Measurements from ENCODE around the gene COX15. TPM values are rescaled to one million over a fixed set of nuclear protein-coding genes. Genes with fewer than 3 reads are reported as not detected.
A peak's percentile ranks its signal among the peaks of the same experiment; 100 is the strongest.

Gene COX15
- total RNA-seq (ENCODE audit: unreplicated experiment): 41.5 TPM
- long read RNA-seq, transcript COX15-201 (9 exons, 2,356 nt): major isoform, 8 of 11 reads
- long read RNA-seq, partial matches to known transcripts: 0 of 11 reads
- long read RNA-seq, other reads (novel, unspliced or antisense): 2 of 11 reads

DNA sequence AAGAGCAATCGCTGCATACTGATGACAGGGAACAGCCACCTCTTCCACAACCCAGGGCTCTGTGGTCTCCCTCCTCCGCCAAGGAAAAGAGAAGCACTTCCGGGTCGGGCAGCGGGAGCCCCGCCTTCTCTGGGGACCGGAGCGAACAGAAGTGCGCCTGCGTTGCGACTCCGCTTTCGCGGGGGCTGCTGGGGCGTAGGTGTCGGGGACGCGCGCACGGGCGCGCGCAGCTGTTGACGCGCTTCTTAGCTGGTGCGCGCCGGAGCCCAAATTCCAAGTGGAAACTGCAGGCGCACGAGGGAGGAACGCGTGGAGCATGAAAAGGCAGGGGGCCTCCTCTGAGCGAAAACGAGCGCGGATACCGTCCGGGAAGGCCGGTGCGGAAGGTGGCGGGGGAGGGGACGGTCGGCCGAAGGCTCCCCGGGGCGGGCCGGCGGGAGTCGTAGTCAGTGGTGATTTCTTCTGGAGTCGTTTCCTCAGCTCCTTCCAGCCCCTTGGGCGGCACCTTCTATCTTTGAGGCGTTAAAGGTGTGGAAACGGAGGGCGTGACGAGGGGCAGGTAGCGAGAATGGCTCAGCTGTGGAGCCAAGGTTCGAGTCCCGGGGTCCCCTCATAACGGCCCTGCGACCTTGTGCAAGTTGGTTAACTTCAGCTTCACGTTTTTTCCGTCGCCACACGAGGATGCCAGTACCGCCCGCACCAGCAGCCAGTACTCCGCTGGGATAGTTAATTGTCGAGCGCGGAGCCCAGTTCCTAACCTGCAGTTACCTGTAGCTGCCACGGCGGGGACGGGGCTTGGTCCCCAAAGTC lies at the start of gene COX15, which contains the start of gene CUTC:
TSS of gene COX15 (minus strand) at position 95 of the 810 bp plus-strand sequence. CDS start at position 17, 78 bp downstream.
TSS of gene CUTC (plus strand) at position 202 of the 810 bp plus-strand sequence. CDS start at position 317, 115 bp downstream.
- DNase-seq: peak; percentile 97
- Mint-ChIP-seq H3K27me3 (ENCODE audit: unreplicated experiment) (no peaks in the 10 kb centered on the region), H3K27ac (ENCODE audit: unreplicated experiment) (peak within 1 kb of the TSS; percentile 97), H3K9me3 (ENCODE audit: unreplicated experiment) (peaks cover 3% of the 10 kb centered on the region), H3K4me3 (ENCODE audit: unreplicated experiment) (peak within 1 kb of the TSS; percentile 99), H3K4me1 (ENCODE audit: low read depth, unreplicated experiment) (peaks cover 6% of the 10 kb centered on the region), H3K36me3 (ENCODE audit: unreplicated experiment) (no peaks in the 10 kb centered on the region)
- TF ChIP-seq CTCF (IDR thresholded peaks at IDR 0.05; ENCODE audit: partially characterized antibody, unreplicated experiment): peak; percentile 10

GRCh38 chr10:99779335-99779734 lies 47.4 kb upstream of the COX15 start:
- no peak for TF ChIP-seq CTCF (IDR thresholded peaks at IDR 0.05; ENCODE audit: partially characterized antibody, unreplicated experiment)
- Mint-ChIP-seq H3K4me1 (ENCODE audit: low read depth, unreplicated experiment) (peaks cover 1% of the 10 kb centered on the region), H3K27ac (ENCODE audit: unreplicated experiment) (no peak overlapping the region), H3K9me3 (ENCODE audit: unreplicated experiment) (peaks cover 2% of the 10 kb centered on the region), H3K36me3 (ENCODE audit: unreplicated experiment) (no peaks in the 10 kb centered on the region), H3K4me3 (ENCODE audit: unreplicated experiment) (no peak overlapping the region), H3K27me3 (ENCODE audit: unreplicated experiment) (no peaks in the 10 kb centered on the region)
- DNase-seq: no peak

DNA sequence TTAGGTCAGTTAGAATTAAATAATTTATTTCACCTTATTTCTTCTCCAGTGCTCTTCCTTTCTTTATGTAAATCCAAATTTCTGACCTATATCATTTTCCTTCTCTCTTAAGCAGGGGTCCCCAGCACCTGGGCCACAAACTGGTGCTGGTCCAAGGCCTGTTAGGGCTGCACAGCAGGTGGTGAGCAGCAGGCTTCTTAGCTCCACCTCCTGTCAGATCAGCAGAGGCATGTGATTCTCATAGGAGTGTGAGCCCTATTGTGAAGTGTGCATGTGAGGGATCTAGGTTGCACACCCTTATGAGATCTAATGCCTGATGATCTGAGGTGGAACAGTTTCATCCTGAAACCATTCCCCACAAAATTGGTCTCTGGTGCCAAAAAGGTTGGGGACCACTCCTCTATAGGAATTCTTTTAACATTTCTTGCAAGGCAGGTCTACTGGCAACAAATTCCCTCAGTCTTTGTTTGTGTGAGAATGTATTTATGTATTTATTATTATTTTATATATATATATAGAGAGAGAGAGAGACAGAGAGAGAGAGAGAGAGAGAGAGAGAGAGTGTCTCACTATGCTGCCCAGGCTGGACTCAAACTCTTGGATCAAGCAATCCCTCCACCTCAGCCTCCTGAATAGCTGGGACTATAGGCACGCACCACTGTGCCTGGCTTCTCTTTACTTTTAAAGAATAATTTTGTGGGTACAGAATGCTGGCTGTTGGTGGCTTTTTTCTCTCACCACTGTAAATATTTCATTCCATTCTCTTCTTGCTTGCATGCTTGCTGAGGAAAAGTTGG lies 46.2 kb upstream of the COX15 start:
- peaks cover 2% of the 10 kb centered on the region for H3K9me3 Mint-ChIP-seq (ENCODE audit: unreplicated experiment)
- H3K36me3 Mint-ChIP-seq (ENCODE audit: unreplicated experiment): no peaks in the 10 kb centered on the region
- TF ChIP-seq CTCF (IDR thresholded peaks at IDR 0.05; ENCODE audit: partially characterized antibody, unreplicated experiment): no peak
- H3K4me3 Mint-ChIP-seq (ENCODE audit: unreplicated experiment): no peak overlapping the region
- H3K27ac Mint-ChIP-seq (ENCODE audit: unreplicated experiment): no peak overlapping the region
- H3K27me3 Mint-ChIP-seq (ENCODE audit: unreplicated experiment): no peaks in the 10 kb centered on the region
- no peak for DNase-seq
- H3K4me1 Mint-ChIP-seq (ENCODE audit: low read depth, unreplicated experiment): peaks cover 1% of the 10 kb centered on the region

DNA sequence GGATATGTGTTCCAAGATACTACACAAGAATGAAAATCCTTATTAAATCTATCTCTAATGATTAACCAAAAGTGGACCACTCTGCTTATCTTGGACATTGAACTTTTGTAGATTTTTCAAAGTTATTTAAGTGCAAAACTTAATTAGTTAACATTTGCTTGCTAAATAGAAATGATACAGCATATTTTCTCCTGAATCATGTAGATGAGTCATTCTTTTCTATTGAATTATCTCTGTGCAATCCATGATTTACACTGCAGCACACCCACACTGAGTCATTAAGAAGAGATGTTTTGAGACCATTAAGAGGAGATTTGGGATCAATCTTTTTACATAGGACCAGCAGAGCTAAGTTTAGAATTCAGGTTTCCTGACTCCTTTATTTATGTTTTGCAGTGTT lies 43.9 kb upstream of the COX15 start:
- DNase-seq: no peak
- Mint-ChIP-seq H3K4me1 (ENCODE audit: low read depth, unreplicated experiment) (peaks cover 1% of the 10 kb centered on the region), H3K27ac (ENCODE audit: unreplicated experiment) (no peak overlapping the region), H3K27me3 (ENCODE audit: unreplicated experiment) (no peaks in the 10 kb centered on the region), H3K4me3 (ENCODE audit: unreplicated experiment) (no peak overlapping the region), H3K36me3 (ENCODE audit: unreplicated experiment) (no peaks in the 10 kb centered on the region), H3K9me3 (ENCODE audit: unreplicated experiment) (peaks cover 2% of the 10 kb centered on the region)
- no peak for TF ChIP-seq CTCF (IDR thresholded peaks at IDR 0.05; ENCODE audit: partially characterized antibody, unreplicated experiment)
